IPS-11a (cell line): ENCODE measurements around the gene UPF3B.
A peak's percentile ranks its signal among the peaks of the same experiment; 100 is the strongest.
"Not testable (repeated sequence)": the region's sequence is repeated elsewhere in the genome, so short reads cannot be mapped to it uniquely, and the experiment has no call there.

Experiments
- H3K4me3 ChIP-seq: one replicate; pipeline ENCODE4 v1.5.1; 2013; ENCODE audit warnings: low read depth, low read length, control low read depth

The UPF3B gene

GRCh38 chrX:119826399-119826959 lies 26.3 kb downstream of the UPF3B start:
- no peak overlapping the region for H3K4me3 ChIP-seq

DNA sequence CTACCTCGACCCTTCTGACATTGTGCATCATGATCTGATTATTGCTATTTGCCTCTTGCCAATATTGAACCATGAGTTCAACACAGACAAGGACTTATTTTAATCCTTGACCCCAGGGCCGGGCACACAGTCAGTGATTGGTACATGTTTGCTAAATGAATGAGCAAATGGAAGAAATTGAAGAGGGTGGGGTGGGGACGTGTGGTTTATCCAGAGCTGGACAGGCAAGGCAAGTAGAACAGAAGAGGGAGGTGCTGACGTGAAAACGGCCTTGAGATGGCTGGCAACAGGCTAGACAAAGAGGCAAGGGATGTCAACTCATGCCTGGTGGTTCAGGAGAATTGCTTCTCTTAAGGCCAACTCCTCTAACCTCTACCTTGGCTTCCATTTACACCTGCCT lies 28.5 kb downstream of the UPF3B start:
- not testable (repeated sequence) for H3K4me3 ChIP-seq

GRCh38 chrX:119821703-119822102 lies 31.1 kb downstream of the UPF3B start:
- H3K4me3 ChIP-seq, result not testable (repeated sequence)

DNA sequence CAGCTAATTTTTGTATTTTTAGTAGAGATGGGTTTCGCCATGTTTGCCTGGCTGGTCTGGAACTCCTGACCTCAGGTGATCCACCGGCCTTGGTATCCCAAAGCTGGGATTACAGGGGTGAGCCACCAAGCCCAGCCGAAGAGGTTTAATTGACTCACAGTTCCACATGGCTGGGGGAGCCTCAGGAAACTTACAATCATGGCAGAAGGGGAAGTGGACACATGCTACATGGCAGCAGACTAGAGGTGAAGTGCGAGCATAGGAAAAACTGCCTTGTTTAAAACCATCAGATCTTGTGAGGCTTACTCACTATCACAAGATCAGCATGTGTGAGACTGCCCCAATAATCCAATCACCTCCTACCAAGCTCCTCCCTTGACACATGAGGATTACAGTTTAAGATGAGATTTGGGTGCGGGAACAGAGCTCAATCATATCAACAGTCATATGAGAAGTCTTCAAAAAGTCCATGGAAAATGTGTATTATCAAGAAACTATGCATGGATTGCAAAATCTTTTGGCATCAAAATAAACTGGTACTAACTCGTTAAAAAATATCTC lies 35.6 kb downstream of the UPF3B start:
- no peak overlapping the region for H3K4me3 ChIP-seq

DNA sequence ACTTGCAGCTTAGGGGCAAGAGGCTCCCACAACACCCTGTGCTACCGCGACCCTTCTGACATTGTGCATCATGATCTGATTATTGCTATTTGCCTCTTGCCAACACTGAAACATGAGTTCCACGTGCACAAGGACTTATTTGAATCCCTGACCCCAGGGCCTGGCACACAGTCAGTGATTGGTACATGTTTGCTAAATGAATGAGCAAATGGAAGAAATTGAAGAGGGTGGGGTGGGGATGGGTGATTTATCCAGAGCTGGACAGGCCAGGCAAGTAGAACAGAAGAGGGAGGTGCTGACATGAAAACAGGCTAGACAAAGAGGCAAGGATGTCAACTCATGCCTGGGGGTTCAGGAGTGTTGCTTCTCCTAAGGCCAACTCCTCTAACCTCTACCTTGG lies 36.5 kb downstream of the UPF3B start:
- H3K4me3 ChIP-seq, result no peak overlapping the region

GRCh38 chrX:119809185-119809666 lies 43.5 kb downstream of the UPF3B start:
- H3K4me3 ChIP-seq, result no peak overlapping the region

GRCh38 chrX:119808461-119808860 lies 44.3 kb downstream of the UPF3B start:
- H3K4me3 ChIP-seq, result not testable (repeated sequence)

DNA sequence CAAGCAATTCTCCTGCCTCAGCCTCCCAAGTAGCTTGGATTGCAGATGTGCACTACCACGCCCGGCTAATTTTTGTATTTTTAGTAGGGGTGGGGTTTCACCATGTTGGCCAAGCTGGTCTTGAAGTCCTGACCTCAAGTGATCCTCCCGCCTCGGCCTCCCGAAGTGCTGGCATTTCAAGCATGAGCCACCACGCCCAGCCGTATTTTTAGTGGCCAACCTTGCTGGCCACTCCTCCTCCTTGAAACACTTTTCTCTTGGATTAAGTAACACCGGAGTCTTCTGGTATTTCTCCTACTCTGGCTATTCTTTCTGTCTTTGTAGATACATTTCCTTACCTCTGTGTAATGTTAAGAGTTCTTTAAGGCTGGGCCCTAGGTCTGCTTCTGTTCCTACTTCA lies 50.2 kb downstream of the UPF3B start:
- no peak overlapping the region for H3K4me3 ChIP-seq

GRCh38 chrX:119801253-119802221 lies 51.2 kb downstream of the UPF3B start:
- H3K4me3 ChIP-seq, result no peak overlapping the region

DNA sequence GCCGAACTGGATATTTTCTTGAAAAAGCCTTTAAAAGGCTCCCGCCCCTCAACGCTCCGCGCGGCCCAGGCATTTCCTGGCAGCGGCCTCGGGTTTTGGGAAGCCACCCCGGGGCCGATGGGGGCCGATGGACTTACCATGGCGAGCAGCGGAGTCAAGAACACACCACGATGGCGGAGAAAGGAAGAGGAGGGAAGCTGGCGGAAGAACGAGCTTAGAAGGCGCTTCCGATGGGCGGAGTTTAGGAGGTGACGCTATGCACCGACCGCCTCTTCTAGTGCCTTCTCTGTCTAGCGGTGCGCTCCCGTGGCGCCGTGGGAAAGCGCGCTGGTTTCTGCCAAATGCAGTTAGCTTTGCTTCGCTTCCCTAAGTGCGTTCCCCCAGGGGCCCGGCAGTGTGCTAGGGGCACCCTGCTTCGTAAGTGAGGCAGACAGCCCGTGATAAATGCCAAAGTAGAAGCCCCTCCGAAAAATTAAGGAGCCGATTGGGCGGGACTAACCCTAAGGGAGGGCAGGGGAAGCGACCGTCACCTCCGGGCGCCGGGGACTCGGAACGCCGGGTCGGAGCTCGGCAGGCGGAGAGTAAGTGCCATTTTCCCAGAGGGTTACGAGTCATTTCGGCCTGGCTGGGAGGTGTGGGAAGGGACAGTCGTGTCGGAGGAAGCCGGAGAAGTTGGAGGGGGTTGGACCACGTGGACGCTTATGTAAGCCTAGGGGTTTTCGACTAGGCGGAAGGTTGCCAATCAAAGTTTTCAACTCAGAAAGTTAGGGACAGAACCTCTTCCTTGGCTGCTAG lies 61.1 kb downstream of the UPF3B start, which contains the start of gene RPL39:
Gene RPL39 (minus strand): TSS at position 194 of the 795 bp plus-strand sequence. CDS start 54 bp downstream, at position 140.
- H3K4me3 ChIP-seq, result peak within 1 kb of the TSS; percentile 80

DNA sequence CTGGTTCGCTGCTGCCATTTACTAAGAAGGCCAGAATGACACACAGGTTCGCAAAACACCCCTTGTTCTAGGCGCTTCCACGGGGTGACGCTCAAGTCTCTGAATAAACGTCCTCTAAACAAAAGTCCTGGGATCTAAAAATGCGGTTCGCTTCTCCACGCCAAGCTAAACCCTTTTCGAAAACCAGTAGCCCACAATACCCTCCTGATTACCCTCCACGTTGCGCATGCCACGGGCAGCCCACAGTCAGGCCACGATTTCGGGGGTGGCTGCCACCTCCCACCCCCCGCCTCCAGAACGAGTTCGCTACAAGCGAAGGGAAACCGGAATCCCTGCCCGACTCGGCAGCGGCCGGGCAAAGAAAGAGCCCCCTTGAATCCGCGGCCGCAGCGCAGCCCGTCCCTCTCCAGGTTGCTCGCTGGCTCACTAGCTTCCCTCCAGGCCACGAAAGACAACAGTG lies 61.8 kb downstream of the UPF3B start:
- peak overlapping the region; percentile 80 for H3K4me3 ChIP-seq

DNA sequence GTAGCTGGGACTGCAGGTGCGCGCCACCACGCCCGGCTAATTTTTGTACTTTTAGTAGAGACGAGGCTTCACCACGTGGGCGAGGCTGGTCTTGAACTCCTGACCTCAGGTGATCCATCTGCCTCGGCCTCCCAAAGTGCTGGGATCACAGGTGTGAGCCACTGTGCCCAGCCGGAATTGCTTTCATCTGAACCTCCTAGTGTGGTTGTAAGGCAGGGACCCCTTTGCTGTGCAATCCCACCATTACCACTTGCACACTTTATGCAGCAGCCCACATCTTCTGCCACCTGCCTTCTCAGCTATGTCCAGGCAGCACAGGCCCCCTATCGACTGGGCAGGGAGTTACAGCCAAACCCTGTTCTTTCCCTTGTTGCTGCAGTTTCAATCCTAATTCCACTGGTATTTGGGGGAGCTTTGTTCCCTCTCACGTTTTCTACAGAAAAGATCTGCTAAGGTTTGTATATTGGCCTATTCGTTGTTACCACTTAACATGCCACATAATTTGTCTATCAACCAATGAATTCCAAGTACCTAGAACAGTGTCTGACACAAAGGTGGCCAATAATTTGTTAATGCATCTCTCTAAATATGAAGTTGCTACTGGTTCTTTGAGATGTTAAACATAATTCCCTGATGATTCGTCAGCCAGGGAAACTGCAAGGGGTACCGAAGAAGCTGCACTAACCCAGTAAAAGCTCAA lies 67.9 kb downstream of the UPF3B start:
- H3K4me3 ChIP-seq, result no peak overlapping the region
